ENCODE results near the gene PRDX2. TPM values are rescaled to one million over a fixed set of nuclear protein-coding genes. Genes with fewer than 3 reads are reported as not detected.

The PRDX2 gene
- total and polyA plus RNA-seq, 2 experiments from 2014 or later = 497 to 581 TPM

GRCh38 chr19:12838182-12838885 is 36.7 kb upstream of the PRDX2 start, which contains the start of gene MAST1:
Gene MAST1, plus strand, starts transcription at chr19:12838515. Its CDS starts 58 bp downstream, at chr19:12838573.
- no peaks in the 10 kb centered on the region for H3K9me2 ChIP-seq (replicated peaks; ENCODE audit: insufficient read depth)
- H3K36me3 ChIP-seq (replicated peaks; ENCODE audit: insufficient read depth, low read depth) = no peaks in the 10 kb centered on the region
- peak within 1 kb of the TSS; percentile 45 for H3K4me3 ChIP-seq
- H3K4me2 ChIP-seq = peak within 1 kb of the TSS; percentile 91
- peak; percentile 83 for DNase-seq (ENCODE audit: low spot score)
- no peaks in the 10 kb centered on the region for H3K79me2 ChIP-seq
- H3K27ac ChIP-seq = no peak within 1 kb of the TSS
- H2AFZ ChIP-seq = peak within 1 kb of the TSS; percentile 26
- peaks cover 83% of the 10 kb centered on the region for H3K27me3 ChIP-seq
- H3K4me1 ChIP-seq (ENCODE audit: insufficient read depth) = no peaks in the 10 kb centered on the region
- H3K9me3 ChIP-seq (ENCODE audit: low read depth) = no peaks in the 10 kb centered on the region
- no peaks in the 10 kb centered on the region for H4K20me1 ChIP-seq (ENCODE audit: insufficient read depth, poor library complexity, severe bottlenecking)
- 1% methylated on average over 16 of the region's 69 CpGs for WGBS (ENCODE audit: low lambda C conversion rate, missing lambda C conversion rate)
- peak; percentile 39 for TF ChIP-seq CTCF (IDR thresholded peaks at IDR 0.05; ENCODE audit: poor library complexity)
- TF ChIP-seq EZH2phosphoT487 (IDR thresholded peaks at IDR 0.05; ENCODE audit: low read depth, severe bottlenecking, unreplicated experiment) = no peak
- TF ChIP-seq EZH2 (IDR thresholded peaks at IDR 0.05; ENCODE audit: borderline replicate concordance) = peak; percentile 83

GRCh38 chr19:12837225-12837624 is 35.6 kb upstream of the PRDX2 start:
- H3K27ac ChIP-seq = no peak overlapping the region
- peaks cover 92% of the 10 kb centered on the region for H3K27me3 ChIP-seq
- no peak overlapping the region for H3K4me3 ChIP-seq
- WGBS (ENCODE audit: low lambda C conversion rate, missing lambda C conversion rate) = 81% methylated on average over 4 of the region's 4 CpGs
- H3K79me2 ChIP-seq = no peaks in the 10 kb centered on the region
- H3K36me3 ChIP-seq (replicated peaks; ENCODE audit: insufficient read depth, low read depth) = no peaks in the 10 kb centered on the region
- H4K20me1 ChIP-seq (ENCODE audit: insufficient read depth, poor library complexity, severe bottlenecking) = no peaks in the 10 kb centered on the region
- TF ChIP-seq CTCF (IDR thresholded peaks at IDR 0.05; ENCODE audit: poor library complexity) = no peak
- TF ChIP-seq EZH2phosphoT487 (IDR thresholded peaks at IDR 0.05; ENCODE audit: low read depth, severe bottlenecking, unreplicated experiment) = no peak
- TF ChIP-seq EZH2 (IDR thresholded peaks at IDR 0.05; ENCODE audit: borderline replicate concordance) = no peak
- no peak overlapping the region for H3K4me2 ChIP-seq
- no peaks in the 10 kb centered on the region for H3K4me1 ChIP-seq (ENCODE audit: insufficient read depth)
- H3K9me2 ChIP-seq (replicated peaks; ENCODE audit: insufficient read depth) = no peaks in the 10 kb centered on the region
- no peak overlapping the region for H2AFZ ChIP-seq
- no peak for DNase-seq (ENCODE audit: low spot score)
- H3K9me3 ChIP-seq (ENCODE audit: low read depth) = no peaks in the 10 kb centered on the region

- H3K4me2 ChIP-seq = no peak overlapping the region
- WGBS (ENCODE audit: low lambda C conversion rate, missing lambda C conversion rate) = 10% methylated on average over 6 of the region's 6 CpGs
- no peak for DNase-seq (ENCODE audit: low spot score)
Observed at GRCh38 chr19:12836529-12836863, 34.9 kb upstream of the PRDX2 start.

More at GRCh38 chr19:12836529-12836863, 34.9 kb upstream of the PRDX2 start:
- Histone ChIP-seq H3K79me2 (no peaks in the 10 kb centered on the region), H3K27me3 (peaks cover 93% of the 10 kb centered on the region), H3K4me1 (ENCODE audit: insufficient read depth) (no peaks in the 10 kb centered on the region), H3K4me3 (no peak overlapping the region), H3K36me3 (replicated peaks; ENCODE audit: insufficient read depth, low read depth) (no peaks in the 10 kb centered on the region), H4K20me1 (ENCODE audit: insufficient read depth, poor library complexity, severe bottlenecking) (no peaks in the 10 kb centered on the region), H3K9me3 (ENCODE audit: low read depth) (no peaks in the 10 kb centered on the region), H3K9me2 (replicated peaks; ENCODE audit: insufficient read depth) (no peaks in the 10 kb centered on the region), H2AFZ (no peak overlapping the region), H3K27ac (no peak overlapping the region)
- TF ChIP-seq EZH2phosphoT487 (IDR thresholded peaks at IDR 0.05; ENCODE audit: low read depth, severe bottlenecking, unreplicated experiment) = peak; percentile 0
- TF ChIP-seq EZH2 (IDR thresholded peaks at IDR 0.05; ENCODE audit: borderline replicate concordance) = no peak
- TF ChIP-seq CTCF (IDR thresholded peaks at IDR 0.05; ENCODE audit: poor library complexity) = no peak

Measured in hepatocyte (in vitro differentiated cells).